SU-DHL-6 (cell line): ENCODE data around the gene GABPB1.

Source experiments
- H2AFZ ChIP-seq: fragments of 200-600 bp; sonication (generic); 2 replicates; pipeline ENCODE4 v1.6.1; 2014; ENCODE audit warnings: low read depth, mild to moderate bottlenecking, moderate library complexity, mixed read lengths, antibody characterized with exemption, low read length; ENCODE audit not compliant: severe bottlenecking
- H3F3A ChIP-seq: fragments of 200-600 bp; shearing (Covaris generic); 2 replicates; pipeline ENCODE4 v1.6.0; 2016; ENCODE audit warnings: antibody characterized with exemption, mild to moderate bottlenecking; ENCODE audit not compliant: insufficient read depth
- H3K27ac ChIP-seq: fragments of 200-600 bp; sonication (generic); 2 replicates; pipeline ENCODE4 v1.5.1; 2016; ENCODE audit warnings: low read depth, mild to moderate bottlenecking, low read length, moderate library complexity, mixed read lengths
- H3K27me3 ChIP-seq: fragments of 200-600 bp; sonication (generic), shearing (Covaris generic); 2 replicates; pipeline ENCODE4 v1.6.0; 2014; ENCODE audit warnings: mild to moderate bottlenecking, low read length
- H3K36me3 ChIP-seq: fragments of 200-600 bp; sonication (generic); 2 replicates; pipeline ENCODE4 v1.6.1; 2014; ENCODE audit warnings: mild to moderate bottlenecking, low read length, mixed read lengths
- H3K4me2 ChIP-seq: fragments of 300-600, 200-600 bp; shearing (Covaris generic), sonication (generic); 2 replicates; pipeline ENCODE4 v1.6.0; 2014; ENCODE audit warnings: low read length, low read depth, mild to moderate bottlenecking; ENCODE audit not compliant: poor library complexity, severe bottlenecking
- H3K4me3 ChIP-seq: fragments of 200-600 bp; sonication (generic); 2 replicates; pipeline ENCODE4 v1.5.1; 2014; ENCODE audit warnings: antibody characterized with exemption, low read length, mild to moderate bottlenecking, mixed read lengths; ENCODE audit not compliant: insufficient read depth, poor library complexity, severe bottlenecking
- H3K79me2 ChIP-seq: fragments of 200-600 bp; sonication (generic); 2 replicates; pipeline ENCODE4 v1.6.1; 2014; ENCODE audit warnings: mild to moderate bottlenecking, low read length, moderate library complexity; ENCODE audit not compliant: insufficient read depth
- H3K9ac ChIP-seq: fragments of 200-600 bp; sonication (generic); 2 replicates; pipeline ENCODE4 v1.7.0; 2014; ENCODE audit warnings: mild to moderate bottlenecking, low read length
- H3K9me2 ChIP-seq: fragments of 200-600 bp; sonication (generic); replicated peaks from 2 replicates; pipeline ENCODE4 v1.6.1; 2014; ENCODE audit warnings: low read length; ENCODE audit not compliant: insufficient read depth
- H3K9me3 ChIP-seq: fragments of 200-600 bp; sonication (generic); 2 replicates; pipeline ENCODE4 v1.6.1; 2014; ENCODE audit warnings: low read length, mixed read lengths; ENCODE audit not compliant: insufficient read depth
- H4K20me1 ChIP-seq: fragments of 200-600 bp; sonication (generic); 2 replicates; pipeline ENCODE4 v1.6.1; 2014; ENCODE audit warnings: low read depth, mild to moderate bottlenecking, antibody characterized with exemption, low read length, moderate library complexity, mixed read lengths
- EZH2phosphoT487 ChIP-seq: fragments of 200-600 bp; sonication (generic), shearing (Covaris generic); conservative IDR thresholded peaks from 2 replicates; pipeline ENCODE4 v1.6.1; 2018; ENCODE audit warnings: mild to moderate bottlenecking, antibody characterized with exemption, low read length, moderate library complexity, mixed read lengths
- TF ChIP-seq, protein P1 (sequence below): fragments of 200-600 bp; sonication (generic); IDR thresholded peaks from one replicate; pipeline ENCODE4 v1.5.1; 2017; ENCODE audit warnings: antibody characterized with exemption, mild to moderate bottlenecking, low read length, moderate library complexity; ENCODE audit not compliant: insufficient read depth, poor library complexity, severe bottlenecking

GABPB1 gene

DNA sequence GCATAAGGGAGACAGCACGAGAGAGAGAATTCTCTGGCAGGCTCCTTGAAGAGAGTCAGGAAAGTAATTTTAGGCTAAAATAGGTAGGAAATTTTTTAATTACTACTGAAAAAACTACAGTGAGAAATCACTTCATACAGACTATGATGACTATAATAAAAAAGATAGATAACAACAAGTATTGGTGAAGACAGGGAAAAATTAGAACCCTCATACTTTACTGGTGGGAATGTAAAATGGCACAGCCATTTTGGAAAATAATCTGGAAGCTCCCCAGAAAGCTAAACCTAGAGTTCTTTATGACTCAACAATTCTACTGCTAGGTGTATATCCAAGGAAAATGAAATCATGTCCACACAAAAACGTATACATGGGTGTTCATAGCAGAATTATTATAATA, 87.4 kb downstream of the GABPB1 start:
- no peaks in the 10 kb centered on the region for H3K9me2 ChIP-seq
- no peaks in the 10 kb centered on the region for H3K79me2 ChIP-seq
- H3K9me3 ChIP-seq: no peaks in the 10 kb centered on the region
- no peaks in the 10 kb centered on the region for H4K20me1 ChIP-seq
- no peak overlapping the region for H3K27ac ChIP-seq
- H3F3A ChIP-seq: no peaks in the 10 kb centered on the region
- no peak overlapping the region for H3K4me3 ChIP-seq
- TF ChIP-seq, protein P1, sequence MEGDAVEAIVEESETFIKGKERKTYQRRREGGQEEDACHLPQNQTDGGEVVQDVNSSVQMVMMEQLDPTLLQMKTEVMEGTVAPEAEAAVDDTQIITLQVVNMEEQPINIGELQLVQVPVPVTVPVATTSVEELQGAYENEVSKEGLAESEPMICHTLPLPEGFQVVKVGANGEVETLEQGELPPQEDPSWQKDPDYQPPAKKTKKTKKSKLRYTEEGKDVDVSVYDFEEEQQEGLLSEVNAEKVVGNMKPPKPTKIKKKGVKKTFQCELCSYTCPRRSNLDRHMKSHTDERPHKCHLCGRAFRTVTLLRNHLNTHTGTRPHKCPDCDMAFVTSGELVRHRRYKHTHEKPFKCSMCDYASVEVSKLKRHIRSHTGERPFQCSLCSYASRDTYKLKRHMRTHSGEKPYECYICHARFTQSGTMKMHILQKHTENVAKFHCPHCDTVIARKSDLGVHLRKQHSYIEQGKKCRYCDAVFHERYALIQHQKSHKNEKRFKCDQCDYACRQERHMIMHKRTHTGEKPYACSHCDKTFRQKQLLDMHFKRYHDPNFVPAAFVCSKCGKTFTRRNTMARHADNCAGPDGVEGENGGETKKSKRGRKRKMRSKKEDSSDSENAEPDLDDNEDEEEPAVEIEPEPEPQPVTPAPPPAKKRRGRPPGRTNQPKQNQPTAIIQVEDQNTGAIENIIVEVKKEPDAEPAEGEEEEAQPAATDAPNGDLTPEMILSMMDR: no peak
- TF ChIP-seq EZH2phosphoT487: no peak
- no peak overlapping the region for H3K4me2 ChIP-seq
- H3K36me3 ChIP-seq: no peaks in the 10 kb centered on the region
- H2AFZ ChIP-seq: no peak overlapping the region
- no peaks in the 10 kb centered on the region for H3K27me3 ChIP-seq
- no peak overlapping the region for H3K9ac ChIP-seq

DNA sequence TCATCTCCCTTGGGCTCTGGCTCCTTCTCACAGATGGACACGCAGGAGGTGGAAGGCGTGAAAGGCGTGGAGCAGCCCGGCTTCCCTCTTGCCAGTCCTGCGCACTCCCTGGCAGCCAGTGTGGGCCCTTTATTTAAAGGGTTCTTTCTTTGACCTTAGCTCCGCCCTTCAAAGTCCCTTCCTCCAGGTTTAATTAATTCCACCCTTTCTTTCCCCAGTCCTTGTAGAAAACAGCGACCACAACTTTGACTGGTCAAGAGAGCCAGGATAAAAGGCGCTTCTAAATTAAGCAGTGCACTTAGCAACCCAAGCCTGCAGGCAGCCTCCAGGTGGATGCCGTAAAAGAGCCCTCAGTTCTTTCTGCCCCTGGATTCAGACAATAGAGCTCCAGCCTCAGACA, 89.4 kb downstream of the GABPB1 start, which contains the start of gene HDC:
Gene HDC (minus strand): TSS at position 107 of the 400 bp plus-strand sequence. CDS start 103 bp downstream, at position 4.
- H3F3A ChIP-seq: no peaks in the 10 kb centered on the region
- no peaks in the 10 kb centered on the region for H3K9me2 ChIP-seq
- no peaks in the 10 kb centered on the region for H3K79me2 ChIP-seq
- no peak within 1 kb of the TSS for H3K4me3 ChIP-seq
- H2AFZ ChIP-seq: no peak within 1 kb of the TSS
- no peaks in the 10 kb centered on the region for H3K27me3 ChIP-seq
- H3K36me3 ChIP-seq: no peaks in the 10 kb centered on the region
- H3K9ac ChIP-seq: no peak within 1 kb of the TSS
- no peak within 1 kb of the TSS for H3K27ac ChIP-seq
- H4K20me1 ChIP-seq: no peaks in the 10 kb centered on the region
- no peak within 1 kb of the TSS for H3K4me2 ChIP-seq
- TF ChIP-seq, protein P1: no peak
- no peak for TF ChIP-seq EZH2phosphoT487
- H3K9me3 ChIP-seq: no peaks in the 10 kb centered on the region

DNA sequence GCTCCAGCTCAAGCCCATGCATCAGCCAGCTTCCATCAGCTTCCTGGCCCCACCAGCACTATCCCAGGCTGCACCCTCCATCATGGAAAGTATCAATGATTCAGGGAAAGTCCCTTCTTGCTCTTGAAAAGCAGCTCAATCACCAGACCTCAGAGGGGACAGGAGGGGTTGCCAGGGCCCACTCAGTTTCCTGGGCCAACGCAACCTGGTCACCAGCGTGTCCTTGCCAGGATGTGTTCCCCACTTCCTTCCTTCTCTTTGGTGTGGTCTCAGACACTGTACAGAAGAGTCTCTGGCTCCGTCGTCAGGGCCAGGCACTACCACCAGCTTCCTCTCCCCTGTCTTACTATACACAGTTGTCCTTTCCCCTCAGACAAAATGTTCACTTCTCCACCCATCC, 92.5 kb downstream of the GABPB1 start:
- Histone ChIP-seq H3F3A (no peaks in the 10 kb centered on the region), H3K9me2 (no peaks in the 10 kb centered on the region), H3K9me3 (no peaks in the 10 kb centered on the region), H3K4me3 (no peak overlapping the region), H3K36me3 (no peaks in the 10 kb centered on the region), H3K27ac (no peak overlapping the region), H2AFZ (no peak overlapping the region), H4K20me1 (no peaks in the 10 kb centered on the region), H3K79me2 (no peaks in the 10 kb centered on the region), H3K4me2 (no peak overlapping the region), H3K27me3 (0 out of 2 replicates have a peak, but pooled peaks cover 4% of the 10 kb centered on the region), H3K9ac (no peak overlapping the region)
- TF ChIP-seq EZH2phosphoT487: no peak

DNA sequence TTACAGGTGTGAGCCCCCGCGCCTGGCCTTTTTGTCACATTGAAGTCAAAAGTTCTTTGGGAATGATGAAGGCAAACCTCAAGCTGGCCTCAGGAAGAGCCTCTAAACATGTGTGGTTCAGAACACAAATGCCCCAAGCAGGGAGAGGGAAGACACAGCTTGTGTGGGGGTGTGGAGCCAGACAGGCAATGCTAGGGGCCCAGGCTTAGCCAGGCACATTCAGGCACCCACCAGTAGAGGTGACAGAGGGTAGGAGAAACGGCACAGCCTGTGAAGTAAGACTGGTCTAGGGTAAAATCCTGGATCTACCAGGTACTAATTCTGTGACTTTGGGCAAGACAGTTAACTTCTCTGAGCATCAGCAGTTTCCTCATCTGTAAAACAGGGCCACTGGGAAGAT, 93.0 kb downstream of the GABPB1 start:
- Histone ChIP-seq H3K27ac (no peak overlapping the region), H3K27me3 (0 out of 2 replicates have a peak, but pooled peaks cover 4% of the 10 kb centered on the region), H3K79me2 (no peaks in the 10 kb centered on the region), H3K9me3 (no peaks in the 10 kb centered on the region), H3K4me2 (no peak overlapping the region), H3K9me2 (no peaks in the 10 kb centered on the region), H3K9ac (no peak overlapping the region), H3F3A (no peaks in the 10 kb centered on the region), H3K4me3 (no peak overlapping the region), H3K36me3 (no peaks in the 10 kb centered on the region), H4K20me1 (no peaks in the 10 kb centered on the region), H2AFZ (no peak overlapping the region)
- no peak for TF ChIP-seq EZH2phosphoT487
- TF ChIP-seq, protein P1: no peak
